K562 (cell line): Measurements from ENCODE around the gene ZNF787. TPM values are rescaled to one million over a fixed set of nuclear protein-coding genes. Genes with fewer than 3 reads are reported as not detected.
A peak's percentile ranks its signal among the peaks of the same experiment; 100 is the strongest.

ENCODE experiments used
- CBFB ChIP-seq: sonication (generic); formaldehyde crosslinking; IDR thresholded peaks from 2 replicates; pipeline ENCODE4 v1.4.0; 2020; ENCODE audit warnings: mild to moderate bottlenecking, missing genetic modification reagents
- CREB1 ChIP-seq, 2 experiments: sonication (generic) in 1 of 2; formaldehyde crosslinking in 1 of 2; IDR thresholded peaks; 2 replicates each; pipeline versions ENCODE4 v1.6.1 to v1.8.0; 2012 to 2022; ENCODE audit warnings: inconsistent platforms in 1 of 2, mild to moderate bottlenecking in 1 of 2, missing genetic modification reagents in 1 of 2, moderate library complexity in 1 of 2
- CREM ChIP-seq: IDR thresholded peaks from 2 replicates; pipeline ENCODE4 v1.6.1; 2014; ENCODE audit warnings: antibody characterized with exemption, low read depth
- CXXC5 ChIP-seq: fragments of 250-450 bp; sonication (Bioruptor Pico); IDR thresholded peaks from 2 replicates; pipeline ENCODE4 v1.8.0; 2022; ENCODE audit warnings: inconsistent platforms, mild to moderate bottlenecking, moderate library complexity
- DLX4 ChIP-seq: fragments of 250-450 bp; sonication (Bioruptor Pico); IDR thresholded peaks from 2 replicates; pipeline ENCODE4 v1.6.1; 2021; ENCODE audit warnings: mild to moderate bottlenecking
- HNRNPUL1 ChIP-seq: fragments of 200-400 bp; formaldehyde crosslinking; IDR thresholded peaks from 2 replicates; pipeline ENCODE4 v1.6.1; 2017; ENCODE audit warnings: low read length
- NFIC ChIP-seq: fragments of 450-650 bp; IDR thresholded peaks from 2 replicates; pipeline ENCODE4 v1.6.1; 2017; ENCODE audit warnings: mild to moderate bottlenecking, inconsistent platforms
- NFRKB ChIP-seq: fragments of 450-650 bp; IDR thresholded peaks from 2 replicates; pipeline ENCODE4 v1.6.1; 2016; ENCODE audit warnings: low read depth
- NKRF ChIP-seq: fragments of 450-650 bp; IDR thresholded peaks from 2 replicates; pipeline ENCODE4 v1.6.1; 2016; ENCODE audit warnings: borderline replicate concordance
- PCBP2 ChIP-seq: fragments of 200-400 bp; formaldehyde crosslinking; IDR thresholded peaks from 2 replicates; pipeline ENCODE4 v1.6.1; 2018; ENCODE audit warnings: low read length, low read depth, mild to moderate bottlenecking, moderate library complexity; ENCODE audit not compliant: poor library complexity, severe bottlenecking
- SETDB1 ChIP-seq: IDR thresholded peaks from one replicate; pipeline ENCODE4 v1.6.1; 2012; ENCODE audit warnings: low read length, control low read depth, inconsistent platforms
- SP2 ChIP-seq: IDR thresholded peaks from 2 replicates; pipeline ENCODE4 v1.6.1; 2011; ENCODE audit warnings: mild to moderate bottlenecking, low read depth, low read length, moderate library complexity; ENCODE audit not compliant: poor library complexity, severe bottlenecking; ENCODE audit errors: extremely low read depth
- ZNF175 ChIP-seq: fragments of 200-800 bp; sonication (Bioruptor generic); IDR thresholded peaks from 2 replicates; pipeline ENCODE4 v1.6.1; 2016; ENCODE audit warnings: low read depth, mild to moderate bottlenecking, missing genetic modification characterization, missing compliant biosample characterization
- ZNF217 ChIP-seq: sonication (generic); formaldehyde crosslinking; IDR thresholded peaks from 2 replicates; pipeline ENCODE4 v1.8.0; 2022; ENCODE audit warnings: mild to moderate bottlenecking, missing genetic modification reagents
- ZNF263 ChIP-seq: sonication (generic); formaldehyde crosslinking; IDR thresholded peaks from 2 replicates; pipeline ENCODE4 v1.8.0; 2022; ENCODE audit warnings: mild to moderate bottlenecking, missing genetic modification reagents, borderline replicate concordance
- ZNF77 ChIP-seq: fragments of 250-450 bp; sonication (Bioruptor Pico); IDR thresholded peaks from 2 replicates; pipeline ENCODE4 v1.5.0; 2020
- polyA plus RNA-seq, 8 experiments: library from polyadenylated mRNA; depleted of rRNA in 4 of 8; stranded (reverse) in 5 of 8; unstranded in 3 of 8; fragments of >200 nt; fragmentation: Nextera tagmentation in 2 of 8; fragmentation: Illumina TruSeq in 1 of 8; extraction: Ambion mirVana in 2 of 8; extraction: Trizol in 1 of 8; gene quantifications; 2 replicates each; pipeline versions ENCODE4 v1.2.1 to v1.2.3, GENCODE V29; 2011 to 2014; ENCODE audit warnings: inconsistent platforms in 1 of 8, missing spikeins in 1 of 8
- total RNA-seq, 7 experiments: library from RNA; depleted of rRNA in 6 of 7; stranded (reverse); fragments of >200 nt in 6 of 7; fragmentation: Illumina TruSeq in 2 of 7; extraction: Trizol in 2 of 7; gene quantifications; 2 replicates each; pipeline versions ENCODE4 v1.2.1 to v1.2.3, GENCODE V29; 2011 to 2021; ENCODE audit warnings: low replicate concordance in 1 of 7
- TF ChIP-seq, protein P1 (sequence below): sonication (generic); formaldehyde crosslinking; IDR thresholded peaks from 2 replicates; pipeline ENCODE4 v1.8.0; 2022; ENCODE audit warnings: missing genetic modification reagents, mild to moderate bottlenecking, moderate library complexity, borderline replicate concordance
- TF ChIP-seq, protein P2 (sequence below): fragments of 450-650 bp; IDR thresholded peaks from 2 replicates; pipeline ENCODE4 v1.6.1; 2014; ENCODE audit warnings: low read depth, mild to moderate bottlenecking, moderate library complexity, borderline replicate concordance
- TF ChIP-seq, protein P3 (sequence below): fragments of 250-450 bp; sonication (Bioruptor Pico); IDR thresholded peaks from 2 replicates; pipeline ENCODE4 v1.9.0; 2021; ENCODE audit warnings: mild to moderate bottlenecking, inconsistent platforms

ZNF787 gene
- total and polyA plus RNA-seq, 9 of the 15 experiments (the other 6 are each of a cell fraction or from before 2014, with no cell fraction given) = 0.45 to 77.6 (median 7.3) TPM

GRCh38 chr19:56120371-56121179, 520 bp downstream of the ZNF787 start (continued):
- TF ChIP-seq CBFB (CRISPR knock-in tag) = no peak
- peak; percentile 71; the same call in 1 of the 2 replicates for TF ChIP-seq NFRKB
- TF ChIP-seq, protein P1, sequence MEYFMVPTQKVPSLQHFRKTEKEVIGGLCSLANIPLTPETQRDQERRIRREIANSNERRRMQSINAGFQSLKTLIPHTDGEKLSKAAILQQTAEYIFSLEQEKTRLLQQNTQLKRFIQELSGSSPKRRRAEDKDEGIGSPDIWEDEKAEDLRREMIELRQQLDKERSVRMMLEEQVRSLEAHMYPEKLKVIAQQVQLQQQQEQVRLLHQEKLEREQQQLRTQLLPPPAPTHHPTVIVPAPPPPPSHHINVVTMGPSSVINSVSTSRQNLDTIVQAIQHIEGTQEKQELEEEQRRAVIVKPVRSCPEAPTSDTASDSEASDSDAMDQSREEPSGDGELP (CRISPR knock-in tag) = peak; percentile 63; the same call in 1 of the 2 replicates
- TF ChIP-seq SP2 = no peak
- TF ChIP-seq CXXC5 (CRISPR knock-in tag) = peak; percentile 60
- TF ChIP-seq, protein P2, sequence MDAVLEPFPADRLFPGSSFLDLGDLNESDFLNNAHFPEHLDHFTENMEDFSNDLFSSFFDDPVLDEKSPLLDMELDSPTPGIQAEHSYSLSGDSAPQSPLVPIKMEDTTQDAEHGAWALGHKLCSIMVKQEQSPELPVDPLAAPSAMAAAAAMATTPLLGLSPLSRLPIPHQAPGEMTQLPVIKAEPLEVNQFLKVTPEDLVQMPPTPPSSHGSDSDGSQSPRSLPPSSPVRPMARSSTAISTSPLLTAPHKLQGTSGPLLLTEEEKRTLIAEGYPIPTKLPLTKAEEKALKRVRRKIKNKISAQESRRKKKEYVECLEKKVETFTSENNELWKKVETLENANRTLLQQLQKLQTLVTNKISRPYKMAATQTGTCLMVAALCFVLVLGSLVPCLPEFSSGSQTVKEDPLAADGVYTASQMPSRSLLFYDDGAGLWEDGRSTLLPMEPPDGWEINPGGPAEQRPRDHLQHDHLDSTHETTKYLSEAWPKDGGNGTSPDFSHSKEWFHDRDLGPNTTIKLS = peak; percentile 30; the same call in 1 of the 2 replicates
- TF ChIP-seq ZNF217 (CRISPR knock-in tag) = no peak
- no peak for TF ChIP-seq NFIC
- peak; percentile 51 for TF ChIP-seq PCBP2
- TF ChIP-seq SETDB1 = no peak
- peak; percentile 68; the same call in 1 of the 2 replicates for TF ChIP-seq ZNF175
- no peak for TF ChIP-seq DLX4 (CRISPR knock-in tag)
- peak; percentile 61 for TF ChIP-seq CREM
- TF ChIP-seq, protein P3, sequence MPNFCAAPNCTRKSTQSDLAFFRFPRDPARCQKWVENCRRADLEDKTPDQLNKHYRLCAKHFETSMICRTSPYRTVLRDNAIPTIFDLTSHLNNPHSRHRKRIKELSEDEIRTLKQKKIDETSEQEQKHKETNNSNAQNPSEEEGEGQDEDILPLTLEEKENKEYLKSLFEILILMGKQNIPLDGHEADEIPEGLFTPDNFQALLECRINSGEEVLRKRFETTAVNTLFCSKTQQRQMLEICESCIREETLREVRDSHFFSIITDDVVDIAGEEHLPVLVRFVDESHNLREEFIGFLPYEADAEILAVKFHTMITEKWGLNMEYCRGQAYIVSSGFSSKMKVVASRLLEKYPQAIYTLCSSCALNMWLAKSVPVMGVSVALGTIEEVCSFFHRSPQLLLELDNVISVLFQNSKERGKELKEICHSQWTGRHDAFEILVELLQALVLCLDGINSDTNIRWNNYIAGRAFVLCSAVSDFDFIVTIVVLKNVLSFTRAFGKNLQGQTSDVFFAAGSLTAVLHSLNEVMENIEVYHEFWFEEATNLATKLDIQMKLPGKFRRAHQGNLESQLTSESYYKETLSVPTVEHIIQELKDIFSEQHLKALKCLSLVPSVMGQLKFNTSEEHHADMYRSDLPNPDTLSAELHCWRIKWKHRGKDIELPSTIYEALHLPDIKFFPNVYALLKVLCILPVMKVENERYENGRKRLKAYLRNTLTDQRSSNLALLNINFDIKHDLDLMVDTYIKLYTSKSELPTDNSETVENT (CRISPR knock-in tag) = peak; percentile 40; the same call in 1 of the 2 replicates
- TF ChIP-seq ZNF77 = no peak
- TF ChIP-seq NKRF = peak; percentile 90
- 0 out of 2 replicates have a peak, but pooled peaks have one; percentile 53 for TF ChIP-seq ZNF263 (CRISPR knock-in tag)
- TF ChIP-seq HNRNPUL1 = no peak
- TF ChIP-seq CREB1 (IDR thresholded peaks at IDR 0.05) = 0 out of 2 replicates have a peak, but pooled peaks have one; percentile 9
- TF ChIP-seq CREB1 (CRISPR knock-in tag; IDR thresholded peaks at IDR 0.05) = 0 out of 2 replicates have a peak, but pooled peaks have one; percentile 19
